Ishikawa (cell line): ENCODE results near the gene PLCE1.

ENCODE experiments used
- CEBPB ChIP-seq: IDR thresholded peaks from 2 replicates; pipeline ENCODE4 v1.6.1; 2012
- CREB1 ChIP-seq: IDR thresholded peaks from 2 replicates; pipeline ENCODE4 v1.6.1; 2012; ENCODE audit warnings: low read depth
- EGR1 ChIP-seq: IDR thresholded peaks from 2 replicates; pipeline ENCODE4 v1.6.1; 2012
- EP300 ChIP-seq: IDR thresholded peaks from 2 replicates; pipeline ENCODE4 v1.6.1; 2012; ENCODE audit warnings: borderline replicate concordance
- FOXM1 ChIP-seq: IDR thresholded peaks from 2 replicates; pipeline ENCODE4 v1.6.1; 2012; ENCODE audit warnings: low read depth, borderline replicate concordance
- MAX ChIP-seq: IDR thresholded peaks from 2 replicates; pipeline ENCODE4 v1.6.1; 2012
- NFIC ChIP-seq: IDR thresholded peaks from 2 replicates; pipeline ENCODE4 v1.6.1; 2012
- RAD21 ChIP-seq: IDR thresholded peaks from 2 replicates; pipeline ENCODE4 v1.6.1; 2012; ENCODE audit warnings: low read depth
- REST ChIP-seq: IDR thresholded peaks from 2 replicates; pipeline ENCODE4 v1.6.1; 2012; ENCODE audit warnings: low read depth, mild to moderate bottlenecking
- TAF1 ChIP-seq: IDR thresholded peaks from 2 replicates; pipeline ENCODE4 v1.6.1; 2012; ENCODE audit warnings: low read depth, mild to moderate bottlenecking
- TCF12 ChIP-seq: IDR thresholded peaks from 2 replicates; pipeline ENCODE4 v1.6.1; 2012; ENCODE audit warnings: low read depth
- TEAD4 ChIP-seq: IDR thresholded peaks from 2 replicates; pipeline ENCODE4 v1.6.1; 2012
- USF1 ChIP-seq: IDR thresholded peaks from 2 replicates; pipeline ENCODE4 v1.6.1; 2012
- YY1 ChIP-seq: IDR thresholded peaks from 2 replicates; pipeline ENCODE4 v1.6.1; 2012; ENCODE audit warnings: low read depth
- ZBTB7A ChIP-seq: IDR thresholded peaks from 2 replicates; pipeline ENCODE4 v1.6.1; 2012; ENCODE audit warnings: low read depth

PLCE1 gene

GRCh38 chr10:94036766-94037033, 43.0 kb downstream of the PLCE1 start:
- TF ChIP-seq USF1 (no peak), CEBPB (no peak), NFIC (no peak; the same call in 1 of the 2 replicates), EGR1 (no peak), RAD21 (peak; percentile 13; the same call in 1 of the 2 replicates), EP300 (peak; percentile 60; the same call in 1 of the 2 replicates), ZBTB7A (no peak), CREB1 (no peak), TAF1 (no peak), YY1 (0 out of 2 replicates have a peak, but pooled peaks have one; percentile 3), MAX (peak; percentile 94), TCF12 (no peak), TEAD4 (peak; percentile 94), FOXM1 (no peak; the same call in 1 of the 2 replicates), REST (no peak)

GRCh38 chr10:94037286-94037685, 43.6 kb downstream of the PLCE1 start:
- TF ChIP-seq ZBTB7A = no peak
- TF ChIP-seq FOXM1 = no peak
- TF ChIP-seq REST = no peak
- no peak for TF ChIP-seq CEBPB
- no peak for TF ChIP-seq EGR1
- TF ChIP-seq USF1 = no peak
- 0 out of 2 replicates have a peak, but pooled peaks have one; percentile 34 for TF ChIP-seq YY1
- peak; percentile 44; the same call in 1 of the 2 replicates for TF ChIP-seq EP300
- TF ChIP-seq MAX = no peak; the same call in 1 of the 2 replicates
- no peak for TF ChIP-seq TEAD4
- no peak for TF ChIP-seq CREB1
- TF ChIP-seq TCF12 = no peak; the same call in 1 of the 2 replicates
- TF ChIP-seq RAD21 = no peak
- no peak for TF ChIP-seq TAF1
- peak; percentile 47; the same call in 1 of the 2 replicates for TF ChIP-seq NFIC

GRCh38 chr10:94038024-94038423, 44.3 kb downstream of the PLCE1 start:
- TF ChIP-seq EP300 (peak; percentile 87; the same call in 1 of the 2 replicates), TAF1 (no peak), TCF12 (peak; percentile 77), EGR1 (no peak), CEBPB (no peak), USF1 (no peak), ZBTB7A (0 out of 2 replicates have a peak, but pooled peaks have one; percentile 56), CREB1 (no peak), YY1 (no peak), REST (no peak), RAD21 (no peak; the same call in 1 of the 2 replicates), NFIC (peak; percentile 62), FOXM1 (no peak), MAX (peak; percentile 11; the same call in 1 of the 2 replicates), TEAD4 (peak; percentile 80)

GRCh38 chr10:94041206-94041605, 47.5 kb downstream of the PLCE1 start:
- TF ChIP-seq TCF12 (no peak), CEBPB (no peak), ZBTB7A (no peak), RAD21 (no peak), USF1 (no peak), TAF1 (no peak), EP300 (no peak), EGR1 (no peak), REST (no peak), MAX (no peak), FOXM1 (no peak), CREB1 (no peak), NFIC (no peak), YY1 (no peak), TEAD4 (no peak)
